Stimulated activated CD4-positive, alpha-beta T cell treated with anti-CD3 and anti-CD28 coated beads, Interleukin-2, amount 100 ng/mL, for 48 hours (primary cell): ENCODE measurements around the gene SPTLC2.
A peak's percentile ranks its signal among the peaks of the same experiment; 100 is the strongest.
"Not testable (repeated sequence)": the region's sequence is repeated elsewhere in the genome, so short reads cannot be mapped to it uniquely, and the experiment has no call there.

Experiments used
- DNase-seq, 2 donors: peaks; one replicate each; pipeline ENCODE4 v3.0.0-alpha.2; 2020

SPTLC2 gene, protein sequence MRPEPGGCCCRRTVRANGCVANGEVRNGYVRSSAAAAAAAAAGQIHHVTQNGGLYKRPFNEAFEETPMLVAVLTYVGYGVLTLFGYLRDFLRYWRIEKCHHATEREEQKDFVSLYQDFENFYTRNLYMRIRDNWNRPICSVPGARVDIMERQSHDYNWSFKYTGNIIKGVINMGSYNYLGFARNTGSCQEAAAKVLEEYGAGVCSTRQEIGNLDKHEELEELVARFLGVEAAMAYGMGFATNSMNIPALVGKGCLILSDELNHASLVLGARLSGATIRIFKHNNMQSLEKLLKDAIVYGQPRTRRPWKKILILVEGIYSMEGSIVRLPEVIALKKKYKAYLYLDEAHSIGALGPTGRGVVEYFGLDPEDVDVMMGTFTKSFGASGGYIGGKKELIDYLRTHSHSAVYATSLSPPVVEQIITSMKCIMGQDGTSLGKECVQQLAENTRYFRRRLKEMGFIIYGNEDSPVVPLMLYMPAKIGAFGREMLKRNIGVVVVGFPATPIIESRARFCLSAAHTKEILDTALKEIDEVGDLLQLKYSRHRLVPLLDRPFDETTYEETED

DNA sequence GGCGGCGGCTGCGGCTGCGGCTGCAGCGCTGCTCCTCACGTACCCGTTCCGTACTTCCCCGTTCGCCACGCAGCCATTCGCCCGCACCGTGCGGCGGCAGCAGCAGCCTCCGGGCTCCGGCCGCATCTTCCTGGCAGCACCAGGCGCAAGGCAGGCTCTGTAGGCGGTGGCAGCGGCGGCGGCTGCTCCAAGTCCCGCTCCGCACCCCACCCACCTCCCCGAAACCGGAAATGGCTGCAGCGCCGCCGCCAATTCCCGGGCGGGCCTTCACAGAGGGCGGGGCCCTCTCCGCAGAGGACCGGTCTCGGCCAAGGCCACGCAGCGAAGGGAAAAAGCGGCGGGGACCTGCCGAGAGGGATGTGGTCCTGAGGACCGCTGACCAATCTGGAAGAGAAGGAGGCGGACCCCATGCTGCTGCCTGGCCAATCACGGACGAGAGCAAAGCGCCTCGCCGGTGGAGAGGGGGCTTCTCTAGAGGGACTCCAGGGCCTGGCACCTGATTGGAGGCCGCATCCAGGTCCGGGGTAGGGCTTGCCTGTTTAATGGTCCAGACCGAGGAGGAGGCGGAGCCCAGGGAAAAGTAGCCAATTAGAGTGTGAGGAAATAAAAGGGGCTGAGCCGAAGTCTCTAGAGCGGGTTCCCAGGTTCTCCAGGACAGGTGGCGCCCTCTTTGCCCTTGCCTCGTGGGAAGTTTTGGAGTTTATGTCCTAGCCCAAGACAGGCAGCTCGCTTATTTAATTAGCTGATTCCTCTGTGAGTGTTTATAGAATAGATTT lies at the start of gene SPTLC2:
SPTLC2 (minus strand) TSS at position 184 of the 776 bp plus-strand sequence; CDS start at position 126, 58 bp downstream.
- peak; percentile 87 to 88 for DNase-seq

DNA sequence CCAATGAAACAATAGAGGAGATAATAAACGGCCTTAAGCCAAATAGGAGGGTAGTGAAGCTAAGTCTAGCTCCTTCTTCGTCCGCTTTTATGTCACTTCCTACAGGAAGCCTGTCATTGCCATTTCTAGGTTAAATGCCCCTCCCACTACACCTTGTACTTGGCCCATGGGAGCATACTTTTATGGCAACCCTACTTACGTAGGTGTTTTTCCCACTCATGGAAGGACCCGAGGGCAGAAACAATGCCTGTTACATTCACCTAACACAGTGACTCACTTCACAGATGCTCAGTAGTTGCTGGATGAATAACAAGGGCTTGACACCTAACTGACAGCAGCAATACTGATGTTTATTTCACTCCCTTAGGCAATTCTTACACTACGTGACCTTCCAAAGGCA lies 46.9 kb upstream of the SPTLC2 start:
- DNase-seq, result no peak

DNA sequence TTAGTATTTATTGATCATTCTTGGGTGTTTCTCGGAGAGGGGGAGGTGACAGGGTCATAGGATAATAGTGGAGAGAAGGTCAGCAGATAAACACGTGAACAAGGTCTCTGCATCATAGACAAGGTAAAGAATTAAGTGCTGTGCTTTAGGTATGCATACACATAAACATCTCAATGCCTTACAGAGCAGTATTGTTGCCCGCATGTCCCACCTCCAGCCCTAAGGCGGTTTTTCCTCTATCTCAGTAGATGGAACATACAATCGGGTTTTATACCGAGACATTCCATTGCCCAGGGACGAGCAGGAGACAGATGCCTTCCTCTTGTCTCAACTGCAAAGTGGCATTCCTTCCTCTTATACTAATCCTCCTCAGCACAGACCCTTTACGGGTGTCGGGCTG lies 45.1 kb upstream of the SPTLC2 start:
- DNase-seq, result not testable (repeated sequence)

DNA sequence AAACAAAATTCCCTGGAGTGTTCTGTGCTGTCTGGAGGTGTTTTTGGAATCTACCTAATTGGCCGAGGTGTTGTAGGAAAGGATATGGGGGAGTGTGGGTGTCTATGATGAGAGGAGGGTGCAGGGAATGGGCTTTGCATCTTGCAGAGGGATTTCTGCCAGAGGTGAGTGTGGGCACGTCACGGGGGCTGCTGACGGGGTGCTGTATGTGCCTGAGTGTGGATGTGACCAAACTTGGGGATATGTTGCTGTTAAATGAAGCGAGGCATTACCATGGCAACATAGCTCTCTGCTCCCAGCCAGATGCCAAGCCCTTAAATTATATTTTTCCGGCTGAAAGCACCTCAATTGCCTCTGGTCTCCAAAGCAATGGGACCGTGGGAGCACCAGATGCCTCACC lies 44.3 kb upstream of the SPTLC2 start:
- DNase-seq, result no peak

DNA sequence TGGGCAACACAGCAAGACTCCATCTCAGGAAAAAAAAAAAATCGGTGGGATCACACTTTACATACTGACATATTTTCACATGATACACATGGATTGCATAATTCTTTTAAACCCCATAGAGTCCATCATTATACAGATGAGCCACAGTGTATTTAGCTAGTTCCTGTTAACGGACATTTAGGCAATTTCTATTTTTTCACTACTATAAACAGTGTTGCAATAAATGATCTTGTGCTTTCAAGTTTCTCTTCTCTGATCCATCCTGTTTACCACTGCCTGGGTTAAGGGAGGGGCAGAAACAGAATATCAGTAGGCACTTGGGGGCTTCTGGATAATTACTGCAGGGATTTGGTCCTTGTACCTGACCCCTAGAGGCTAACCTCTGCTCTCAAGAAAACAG lies 43.4 kb upstream of the SPTLC2 start:
- no peak for DNase-seq

DNA sequence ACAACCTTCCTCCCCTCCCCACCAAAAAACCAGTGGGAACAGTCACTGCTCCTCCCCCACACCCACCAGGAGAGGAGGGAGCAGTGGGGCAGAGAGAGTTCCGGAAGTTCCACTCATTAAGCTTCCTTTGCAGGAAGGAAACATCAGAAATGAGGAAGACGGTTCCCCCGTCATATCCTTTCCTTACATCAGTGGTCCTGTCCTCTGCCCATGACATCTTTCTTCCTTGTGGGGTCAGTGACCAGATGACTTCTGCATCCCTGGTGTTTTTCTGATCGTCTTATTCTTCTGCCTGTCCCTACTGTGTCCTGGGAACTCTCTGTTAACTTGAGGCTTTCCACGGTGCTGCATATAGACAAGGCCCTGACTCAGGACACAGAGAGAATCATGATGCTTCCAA lies 40.8 kb upstream of the SPTLC2 start:
- no peak for DNase-seq

DNA sequence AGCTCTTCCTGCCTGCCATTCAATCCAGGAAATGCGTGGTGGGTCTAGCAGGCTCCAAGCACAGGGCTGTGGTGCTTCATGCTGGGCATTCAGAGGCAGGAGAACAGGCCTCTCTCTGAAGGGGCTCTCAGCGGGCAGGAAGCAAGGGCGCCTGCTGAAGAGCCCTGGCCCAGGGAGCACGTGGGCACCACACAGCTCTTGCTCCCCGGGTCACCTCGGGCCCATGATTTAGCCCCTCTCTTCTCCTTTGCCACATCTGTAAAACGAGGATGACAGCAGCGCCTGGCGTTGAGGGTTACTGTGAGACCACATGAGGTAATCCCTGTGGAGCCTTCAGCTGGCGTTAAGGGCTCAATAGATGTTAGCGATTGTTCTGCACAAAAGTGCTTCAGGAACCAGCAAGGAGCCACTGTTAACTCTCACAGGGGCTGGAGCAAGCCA lies 37.6 kb upstream of the SPTLC2 start:
- DNase-seq, result no peak

DNA sequence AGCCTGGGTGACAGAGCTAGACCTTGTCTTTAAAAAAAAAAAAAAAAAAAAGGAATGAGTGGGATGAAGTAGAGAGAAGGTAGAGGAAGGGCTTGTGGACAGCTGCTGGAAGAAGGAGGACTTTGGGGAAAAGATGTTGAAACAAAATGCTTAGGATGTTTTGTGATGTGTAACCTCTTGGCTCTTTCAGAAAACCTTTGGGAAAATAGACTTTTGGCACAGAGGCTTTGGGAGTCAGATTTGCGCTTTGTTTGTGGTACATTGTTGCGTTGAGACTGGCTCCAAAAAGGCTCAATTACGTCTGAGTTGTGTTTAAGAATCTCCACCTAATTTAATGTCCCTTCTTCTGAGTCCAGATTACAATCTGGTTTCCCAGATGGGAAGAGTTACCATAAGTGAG lies 32.9 kb upstream of the SPTLC2 start:
- no peak for DNase-seq

DNA sequence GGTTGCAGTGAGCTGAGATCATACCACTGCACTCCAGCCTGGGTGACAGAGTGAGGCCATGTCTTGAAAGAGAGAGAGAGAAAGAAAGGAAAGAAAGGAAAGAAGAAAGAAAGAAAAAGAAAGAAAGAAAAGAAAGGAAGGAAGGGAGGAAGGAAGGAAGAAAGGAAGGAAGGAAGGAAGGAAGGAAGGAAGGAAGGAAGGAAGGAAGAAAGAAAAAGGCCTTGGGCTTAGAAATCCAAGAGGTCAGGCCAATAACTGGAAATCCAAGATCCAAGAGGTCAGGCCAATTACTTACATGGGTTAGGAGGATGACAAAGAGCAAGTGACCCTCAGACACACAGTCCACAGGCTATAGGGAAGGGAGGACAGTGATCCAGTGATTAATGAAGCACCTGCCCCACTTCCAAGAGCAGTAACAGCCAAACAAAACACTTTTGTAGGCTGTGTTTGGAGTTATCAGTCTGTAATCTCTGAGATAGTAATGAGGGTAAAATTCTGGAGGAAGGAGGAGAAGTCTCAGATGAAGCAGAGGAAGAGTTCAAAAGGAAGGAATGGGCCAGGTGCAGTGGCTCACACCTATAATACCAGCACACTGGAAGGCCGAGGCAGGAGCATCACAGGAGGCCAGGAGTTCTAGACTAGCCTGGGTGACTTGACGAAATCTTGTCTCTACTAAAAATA lies 32.2 kb upstream of the SPTLC2 start:
- no peak for DNase-seq

DNA sequence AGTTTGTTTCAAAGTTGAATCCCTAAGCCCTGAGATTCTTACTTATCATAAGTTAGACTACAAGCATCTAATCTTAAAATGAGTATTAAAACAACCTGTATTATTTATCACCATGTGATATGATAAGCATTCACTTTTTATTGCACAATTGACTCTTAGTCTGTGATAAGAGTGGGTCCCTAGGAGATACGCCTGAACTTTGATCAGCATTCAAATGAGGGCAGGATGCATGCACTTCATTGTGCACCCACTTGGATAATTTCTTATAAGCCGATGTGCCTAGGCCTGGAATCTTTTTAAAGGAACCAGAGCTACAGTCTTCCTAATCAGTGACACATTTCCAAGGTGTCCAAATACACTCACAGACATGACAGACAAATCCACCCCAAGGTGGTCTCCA lies 31.4 kb upstream of the SPTLC2 start:
- DNase-seq, result no peak

DNA sequence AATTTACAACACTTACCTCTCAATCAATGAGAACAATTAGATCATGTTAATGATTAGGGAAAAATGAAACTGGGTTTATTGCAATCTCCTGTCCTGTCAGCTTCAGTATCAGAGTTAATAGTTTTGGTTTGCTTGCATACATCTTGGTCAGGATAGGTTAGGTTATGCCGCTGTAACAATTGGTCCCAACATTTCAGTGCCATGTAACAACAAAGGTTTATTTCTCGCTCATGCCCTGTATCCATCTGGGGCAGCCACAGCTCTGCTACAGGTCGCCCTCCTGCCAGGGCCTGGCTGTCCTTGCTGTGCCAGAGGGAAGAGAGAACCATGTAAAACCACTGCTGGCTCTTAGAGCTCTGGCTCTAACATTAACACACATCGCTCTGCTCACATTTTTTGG lies 30.5 kb upstream of the SPTLC2 start:
- DNase-seq, result no peak

DNA sequence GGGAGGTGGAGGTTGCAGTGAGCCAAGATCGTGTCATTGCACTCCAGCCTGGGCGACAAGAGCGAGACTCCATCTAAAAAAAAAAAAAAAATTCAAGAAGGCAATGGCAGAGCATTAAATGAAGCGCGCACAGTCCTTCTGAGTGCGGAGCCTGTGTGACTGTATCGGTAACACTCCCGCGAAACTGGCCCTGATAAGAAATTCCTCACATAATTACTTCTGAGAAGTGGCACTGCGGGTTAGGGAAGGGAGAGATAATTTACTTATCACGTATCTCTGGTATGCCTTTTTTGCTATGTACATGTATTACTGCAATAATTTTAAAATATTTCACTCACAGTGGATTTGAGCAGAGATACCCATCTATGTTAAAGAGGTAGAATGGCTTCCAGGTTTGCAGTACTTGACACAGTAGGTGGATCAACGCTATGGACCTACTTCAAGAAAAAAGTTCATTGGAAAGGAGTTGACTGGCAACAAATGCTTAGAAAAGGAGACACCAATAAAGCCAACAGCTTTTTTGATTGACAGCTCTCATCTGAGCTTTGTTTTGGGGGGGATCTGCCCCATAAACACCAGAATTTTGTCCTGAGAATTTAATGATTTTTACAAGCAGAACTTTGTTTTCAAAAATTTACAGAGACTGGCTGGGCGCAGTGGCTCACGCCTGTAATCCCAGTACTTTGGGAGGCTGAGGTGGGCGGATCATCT lies 29.2 kb upstream of the SPTLC2 start:
- no peak for DNase-seq

DNA sequence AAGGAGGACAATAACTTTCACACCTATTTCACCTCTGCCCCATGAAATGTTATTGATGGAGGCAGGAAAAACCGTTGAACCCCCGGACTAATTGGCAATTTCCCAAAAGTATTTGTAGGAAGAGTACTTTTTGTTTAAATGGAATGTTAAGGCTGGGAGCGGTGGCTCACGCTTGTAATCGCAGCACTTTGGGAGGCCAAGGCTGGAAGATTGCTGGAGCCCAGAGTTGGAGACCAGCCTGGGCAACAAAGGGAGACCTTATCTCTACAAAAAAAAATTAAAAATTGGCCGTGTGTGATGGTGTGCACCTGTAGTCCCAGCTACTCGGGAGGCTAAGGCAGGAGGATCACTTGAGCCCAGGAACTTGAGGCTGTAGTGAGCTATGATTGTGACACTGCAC lies 26.0 kb upstream of the SPTLC2 start:
- no peak for DNase-seq

DNA sequence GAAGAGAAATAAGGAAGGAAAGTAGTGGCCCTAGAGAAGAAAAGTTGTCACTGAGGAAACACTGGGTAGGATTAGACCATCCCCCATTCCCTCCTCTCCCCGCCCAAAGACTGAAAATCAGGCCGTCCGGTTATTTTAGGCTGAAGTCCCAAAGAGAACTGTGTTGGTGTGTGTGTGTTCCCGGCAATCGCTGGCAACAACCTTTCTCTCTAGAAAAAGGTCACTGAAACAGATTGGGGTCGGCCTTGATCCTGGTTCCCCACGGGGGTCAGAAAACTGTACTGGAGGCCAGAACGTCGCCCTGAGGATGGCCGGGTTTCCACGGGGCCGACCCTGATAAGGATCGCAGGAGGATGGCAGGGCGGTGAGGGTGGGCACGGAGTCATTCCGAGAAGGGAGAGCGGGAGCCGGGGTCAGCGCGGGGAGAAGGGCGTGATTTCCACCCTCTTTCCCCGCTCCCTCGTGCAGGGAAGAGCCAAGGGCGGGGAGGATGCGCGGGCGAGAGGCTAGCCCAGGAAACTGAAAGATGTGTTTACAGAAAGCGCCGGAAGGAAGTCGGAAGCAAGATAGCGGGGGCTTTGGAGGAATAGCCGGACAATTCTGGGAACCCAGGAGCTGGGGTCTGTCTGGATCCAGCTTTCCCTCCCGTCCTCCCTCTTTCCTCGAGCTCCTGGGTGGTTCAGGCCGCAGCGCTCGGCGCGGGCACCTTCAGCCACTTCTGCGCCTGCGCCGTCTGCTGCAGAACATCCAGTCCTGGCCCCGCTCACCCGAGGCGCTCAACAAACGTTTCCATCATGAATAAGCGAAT lies 25.3 kb upstream of the SPTLC2 start:
- peak; percentile 64 to 68 for DNase-seq

DNA sequence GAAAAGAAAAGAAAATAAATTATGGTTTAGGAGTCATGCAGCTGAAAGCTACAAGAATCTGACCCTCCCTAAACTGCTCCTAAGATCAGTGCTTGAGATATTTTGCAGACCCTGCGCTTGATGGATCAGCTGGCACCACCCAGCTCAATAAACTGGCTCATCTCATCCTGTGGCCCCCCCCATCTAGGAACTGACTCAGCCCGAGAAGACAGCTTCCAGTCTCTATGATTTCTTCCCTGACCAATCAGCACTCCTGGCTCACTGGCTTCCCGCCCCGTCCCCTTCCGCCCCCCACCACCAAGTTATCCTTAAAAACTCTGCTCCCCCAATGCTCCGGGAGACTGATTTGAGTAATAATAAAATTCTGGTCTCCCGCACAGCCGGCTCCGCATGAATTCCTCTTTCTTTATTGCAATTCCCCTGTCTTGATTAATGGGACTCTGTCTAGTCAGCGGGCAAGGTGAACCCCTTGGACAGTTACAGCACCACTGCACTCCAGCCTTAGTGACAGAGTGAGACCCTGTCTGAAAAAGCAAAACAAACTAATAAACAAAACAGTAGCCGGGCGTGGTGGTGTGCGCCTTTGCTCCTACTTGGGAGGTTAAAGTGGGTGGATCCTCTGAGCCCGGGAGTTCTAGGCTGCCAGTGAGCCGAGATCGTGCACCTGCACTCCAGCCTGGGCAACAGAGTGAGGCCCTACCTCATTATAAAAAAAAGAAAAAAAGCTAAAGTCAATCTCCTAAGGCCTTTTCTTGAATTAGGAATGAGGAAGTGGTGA lies 24.5 kb upstream of the SPTLC2 start:
- no peak for DNase-seq

DNA sequence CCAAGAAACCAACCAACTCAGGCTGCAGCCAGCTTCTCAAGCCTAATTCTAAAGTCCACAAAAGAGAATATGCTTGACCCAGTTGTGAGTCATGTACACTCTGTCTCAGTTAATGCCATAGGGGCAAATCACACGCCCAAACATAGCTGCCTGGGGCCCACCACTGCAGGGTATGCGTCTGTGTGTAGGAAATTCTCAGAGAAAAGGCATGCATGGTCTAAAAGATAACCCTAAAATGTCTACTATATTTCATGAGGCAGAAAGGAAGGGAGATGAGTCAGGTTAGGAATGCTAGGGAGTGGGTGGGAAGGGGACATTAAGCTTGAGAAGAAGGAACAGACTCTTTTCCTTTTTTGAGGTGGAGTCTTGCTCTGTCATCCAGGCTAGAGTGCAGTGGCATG lies 22.3 kb upstream of the SPTLC2 start:
- DNase-seq, result no peak

DNA sequence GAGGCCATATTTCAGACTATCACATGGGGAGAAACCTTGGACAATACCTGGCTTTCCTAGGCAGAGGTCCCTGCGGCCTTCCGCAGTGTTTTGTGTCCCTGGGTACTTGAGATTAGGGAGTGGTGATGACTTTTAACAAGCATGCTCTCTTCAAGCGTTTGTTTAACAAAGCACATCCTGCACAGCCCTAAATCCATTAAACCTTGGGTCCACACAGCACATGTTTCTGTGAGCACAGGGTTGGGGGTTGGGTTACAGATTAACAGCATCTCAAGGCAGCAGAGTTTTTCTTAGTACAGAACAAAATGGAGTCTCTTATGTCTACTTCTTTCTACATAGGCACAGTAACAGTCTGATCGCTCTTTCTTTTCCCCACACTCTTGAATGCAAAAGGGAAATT lies 19.4 kb upstream of the SPTLC2 start:
- DNase-seq, result not testable (repeated sequence)

DNA sequence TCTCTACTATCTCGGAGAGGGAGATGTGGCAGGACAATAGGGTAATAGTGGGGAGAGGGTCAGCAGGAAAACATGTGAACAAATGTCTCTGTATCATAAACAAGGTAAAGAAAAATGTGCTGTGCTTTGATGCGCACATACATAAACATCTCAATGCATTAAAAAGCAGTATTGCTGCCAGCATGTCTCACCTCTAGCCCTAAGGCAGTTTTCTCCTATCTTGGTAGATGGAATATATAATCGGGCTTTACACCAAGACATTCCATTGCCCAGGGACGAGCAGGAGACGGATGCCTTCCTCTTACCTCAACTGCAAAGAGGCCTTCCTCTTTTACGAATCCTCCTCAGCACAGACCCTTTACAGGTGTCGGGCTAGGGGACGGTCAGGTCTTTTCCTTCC lies 19.0 kb upstream of the SPTLC2 start:
- not testable (repeated sequence) for DNase-seq

DNA sequence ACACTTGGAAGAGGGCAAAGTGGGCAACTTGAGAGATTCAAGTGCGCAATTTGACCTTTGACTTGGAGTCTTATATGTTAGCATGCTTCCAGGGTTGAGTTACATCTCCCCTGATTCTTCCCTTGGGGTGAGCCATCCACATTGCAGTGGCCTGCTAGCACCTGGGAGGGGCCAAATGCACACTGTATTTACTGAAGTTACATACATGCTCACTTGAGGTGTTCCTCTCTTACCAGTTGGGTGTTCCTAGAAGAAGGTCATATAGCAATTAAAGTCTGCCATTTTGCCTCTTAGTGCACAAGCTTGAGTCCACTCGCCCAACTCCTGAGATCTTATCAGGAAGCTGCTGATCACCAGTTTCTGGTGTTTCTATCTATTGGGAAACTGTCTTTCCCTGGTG lies 13.7 kb upstream of the SPTLC2 start:
- no peak for DNase-seq

DNA sequence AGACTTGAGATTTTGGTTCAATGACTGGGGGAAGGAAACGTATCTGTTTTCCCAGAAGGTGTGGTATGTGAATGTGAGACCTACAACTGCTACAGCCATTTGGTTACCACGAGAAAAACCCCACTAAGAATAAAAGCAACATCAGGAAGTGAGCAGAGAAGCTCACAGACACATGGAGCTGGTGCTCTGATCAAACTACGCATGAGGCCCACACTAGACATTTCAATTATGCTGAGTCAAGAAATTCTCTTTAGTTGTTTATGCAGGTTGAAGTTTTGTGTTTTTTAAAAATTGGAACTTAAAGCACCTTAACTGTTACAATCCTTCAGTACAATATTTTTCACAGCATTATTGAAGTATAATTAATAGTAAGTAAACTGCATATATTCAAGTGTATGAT lies 8.9 kb upstream of the SPTLC2 start:
- DNase-seq, result no peak

DNA sequence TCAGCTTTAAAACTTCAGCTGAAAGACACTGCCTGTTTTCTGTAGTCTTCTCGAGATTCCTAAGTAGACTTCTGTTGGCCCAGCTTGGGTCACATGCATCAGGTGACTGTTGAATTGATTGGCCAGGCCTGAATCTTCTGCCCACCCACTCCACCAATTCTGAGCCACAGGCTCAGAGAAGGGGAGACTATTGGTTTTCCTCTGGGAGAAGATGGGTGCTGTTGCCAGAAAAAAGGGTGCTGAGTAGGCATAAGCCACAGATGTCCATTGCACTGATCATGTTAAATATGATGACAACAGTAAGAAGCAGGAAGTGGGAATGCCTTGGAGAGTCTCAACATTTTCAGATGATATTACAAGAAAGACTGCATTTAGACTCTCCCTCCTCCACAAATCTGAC lies 6.8 kb upstream of the SPTLC2 start:
- DNase-seq, result no peak
